PC-3 (cell line): Measurements from ENCODE around the gene PRDM10.

Source experiments
- CTCF ChIP-seq: fragments of 300-600 bp; sonication (generic); conservative IDR thresholded peaks from 2 replicates; pipeline ENCODE4 v1.5.1; 2017; ENCODE audit warnings: antibody characterized with exemption, low read depth, mild to moderate bottlenecking, low read length
- EZH2 ChIP-seq: fragments of 300-600 bp; sonication (generic); IDR thresholded peaks from one replicate; pipeline ENCODE4 v1.6.1; 2017; ENCODE audit warnings: antibody characterized with exemption, mild to moderate bottlenecking, low read length; ENCODE audit not compliant: unreplicated experiment
- EZH2phosphoT487 ChIP-seq: fragments of 300-600 bp; sonication (generic); IDR thresholded peaks from 2 replicates; pipeline ENCODE4 v1.6.1; 2018; ENCODE audit warnings: mild to moderate bottlenecking, antibody characterized with exemption, low read length, borderline replicate concordance

GRCh38 chr11:129989149-129989813 is 13.4 kb downstream of the PRDM10 start:
- TF ChIP-seq CTCF (no peak), EZH2 (no peak), EZH2phosphoT487 (no peak)
